ENCODE data around the gene CTNNA2. TPM values are rescaled to one million over a fixed set of nuclear protein-coding genes. Genes with fewer than 3 reads are reported as not detected.
A peak's percentile ranks its signal among the peaks of the same experiment; 100 is the strongest.

Gene CTNNA2
- total RNA-seq, 1 donor from 2014 or later = 43.5 TPM

DNA sequence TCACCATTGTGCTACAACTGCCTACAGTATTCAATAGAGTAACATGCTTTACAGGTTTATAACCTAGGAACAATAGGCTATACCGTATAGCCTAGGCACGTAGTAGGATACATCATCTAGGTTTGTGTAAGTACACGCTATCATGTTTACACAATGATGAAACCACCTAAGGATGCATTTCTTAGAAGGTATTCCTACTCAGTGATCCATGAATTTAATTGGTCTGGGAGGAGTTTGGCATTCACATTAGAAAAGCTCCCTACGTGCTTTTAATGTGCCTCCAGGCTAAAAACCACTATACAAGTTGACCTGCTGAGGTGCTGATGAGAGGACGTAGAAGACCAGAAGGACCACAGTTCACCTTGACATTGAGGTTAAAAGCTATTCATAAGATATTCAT is 946.2 kb downstream of the CTNNA2 start:
- TF ChIP-seq EZH2phosphoT487 (IDR thresholded peaks at IDR 0.05) (no peak), EZH2 (IDR thresholded peaks at IDR 0.05) (no peak)
- TF ChIP-seq, protein P1, sequence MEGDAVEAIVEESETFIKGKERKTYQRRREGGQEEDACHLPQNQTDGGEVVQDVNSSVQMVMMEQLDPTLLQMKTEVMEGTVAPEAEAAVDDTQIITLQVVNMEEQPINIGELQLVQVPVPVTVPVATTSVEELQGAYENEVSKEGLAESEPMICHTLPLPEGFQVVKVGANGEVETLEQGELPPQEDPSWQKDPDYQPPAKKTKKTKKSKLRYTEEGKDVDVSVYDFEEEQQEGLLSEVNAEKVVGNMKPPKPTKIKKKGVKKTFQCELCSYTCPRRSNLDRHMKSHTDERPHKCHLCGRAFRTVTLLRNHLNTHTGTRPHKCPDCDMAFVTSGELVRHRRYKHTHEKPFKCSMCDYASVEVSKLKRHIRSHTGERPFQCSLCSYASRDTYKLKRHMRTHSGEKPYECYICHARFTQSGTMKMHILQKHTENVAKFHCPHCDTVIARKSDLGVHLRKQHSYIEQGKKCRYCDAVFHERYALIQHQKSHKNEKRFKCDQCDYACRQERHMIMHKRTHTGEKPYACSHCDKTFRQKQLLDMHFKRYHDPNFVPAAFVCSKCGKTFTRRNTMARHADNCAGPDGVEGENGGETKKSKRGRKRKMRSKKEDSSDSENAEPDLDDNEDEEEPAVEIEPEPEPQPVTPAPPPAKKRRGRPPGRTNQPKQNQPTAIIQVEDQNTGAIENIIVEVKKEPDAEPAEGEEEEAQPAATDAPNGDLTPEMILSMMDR (IDR thresholded peaks at IDR 0.05) = no peak
- Histone ChIP-seq H3K4me1 (peaks cover 20% of the 10 kb centered on the region), H2AFZ (replicated peaks) (no peak overlapping the region), H3K79me2 (ENCODE audit: low read depth) (no peaks in the 10 kb centered on the region), H3K4me2 (no peak overlapping the region), H3K9ac (no peak overlapping the region), H3K27ac (no peak overlapping the region), H3F3A (ENCODE audit: low read depth) (no peaks in the 10 kb centered on the region), H3K4me3 (no peak overlapping the region), H4K20me1 (ENCODE audit: low read depth) (no peaks in the 10 kb centered on the region), H3K9me3 (ENCODE audit: low read depth) (no peaks in the 10 kb centered on the region), H3K27me3 (no peaks in the 10 kb centered on the region), H3K36me3 (no peaks in the 10 kb centered on the region)
- no peak for DNase-seq (ENCODE audit: low spot score)
- no peaks in the 10 kb centered on the region for H3K36me3 Mint-ChIP-seq
- peaks cover 14% of the 10 kb centered on the region for H3K4me1 Mint-ChIP-seq
- no peak overlapping the region for H3K4me3 Mint-ChIP-seq
- peaks cover 6% of the 10 kb centered on the region for H3K27me3 Mint-ChIP-seq (ENCODE audit: insufficient read depth, low read depth)
- H3K9me3 Mint-ChIP-seq = no peaks in the 10 kb centered on the region
- H3K27ac Mint-ChIP-seq = no peak overlapping the region

DNA sequence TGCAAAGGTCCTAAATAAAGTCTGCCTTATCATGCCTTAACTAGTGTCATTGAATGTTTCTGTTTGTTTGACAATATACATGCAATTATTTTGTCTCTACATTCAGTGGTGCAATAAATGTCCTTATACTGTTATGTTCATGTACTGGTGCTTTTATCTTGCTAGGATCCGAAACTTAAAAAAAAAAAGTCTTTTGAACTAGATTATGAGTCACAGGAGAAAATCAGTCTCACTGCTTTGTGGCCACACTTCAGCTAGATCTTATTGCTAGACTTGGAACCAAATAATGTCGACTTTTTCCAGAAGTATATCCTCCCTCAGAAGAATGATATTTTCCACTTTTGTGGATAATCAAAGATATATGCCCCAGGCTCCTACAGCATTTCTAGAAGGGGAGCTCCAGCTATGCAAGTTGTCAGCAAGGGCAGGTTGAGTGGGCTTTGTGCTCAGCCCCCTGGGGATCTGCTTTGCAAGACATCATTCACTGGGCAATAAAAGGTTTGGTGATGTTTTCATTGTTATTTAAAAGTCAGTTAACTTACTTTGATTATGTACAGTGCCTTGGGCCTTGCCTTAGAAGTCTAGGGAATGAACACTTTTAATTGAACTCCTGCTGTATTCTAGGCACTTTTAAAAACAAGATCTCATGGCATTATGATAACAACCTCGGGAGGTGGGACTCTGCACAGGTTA is 948.8 kb downstream of the CTNNA2 start:
- Histone ChIP-seq H3F3A (ENCODE audit: low read depth) (no peaks in the 10 kb centered on the region), H3K4me1 (peaks cover 35% of the 10 kb centered on the region), H4K20me1 (ENCODE audit: low read depth) (no peaks in the 10 kb centered on the region), H2AFZ (replicated peaks) (no peak overlapping the region), H3K27me3 (no peaks in the 10 kb centered on the region), H3K9ac (no peak overlapping the region), H3K27ac (no peak overlapping the region), H3K4me3 (no peak overlapping the region), H3K36me3 (no peaks in the 10 kb centered on the region), H3K4me2 (peak overlapping the region; percentile 1), H3K9me3 (ENCODE audit: low read depth) (no peaks in the 10 kb centered on the region), H3K79me2 (ENCODE audit: low read depth) (no peaks in the 10 kb centered on the region)
- Mint-ChIP-seq H3K4me3 (no peak overlapping the region), H3K27ac (no peak overlapping the region), H3K27me3 (ENCODE audit: insufficient read depth, low read depth) (peaks cover 3% of the 10 kb centered on the region), H3K36me3 (no peaks in the 10 kb centered on the region), H3K4me1 (peaks cover 14% of the 10 kb centered on the region), H3K9me3 (no peaks in the 10 kb centered on the region)
- TF ChIP-seq, protein P1 (IDR thresholded peaks at IDR 0.05) = no peak
- TF ChIP-seq EZH2phosphoT487 (IDR thresholded peaks at IDR 0.05) = no peak
- no peak for TF ChIP-seq EZH2 (IDR thresholded peaks at IDR 0.05)
- peak; percentile 45 for DNase-seq (ENCODE audit: low spot score)

DNA sequence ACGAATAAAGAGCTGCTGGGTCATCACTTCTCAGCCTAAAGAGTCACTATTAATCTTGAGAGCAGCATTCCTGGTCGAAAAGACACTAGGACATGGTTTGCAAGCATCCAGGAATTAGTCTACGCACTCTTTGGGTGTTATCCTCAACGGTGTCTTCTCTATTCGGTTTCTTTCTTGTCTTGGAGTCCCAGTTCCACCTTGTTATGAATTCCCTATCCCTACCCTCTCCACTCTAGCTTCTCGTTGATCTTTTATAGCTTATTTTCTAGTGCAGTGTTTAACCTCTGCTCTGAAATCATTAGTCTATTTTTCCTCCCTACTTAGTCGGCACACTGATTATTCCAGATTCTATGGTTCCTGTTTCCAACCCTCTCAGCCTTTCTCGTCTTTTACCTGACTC is 949.8 kb downstream of the CTNNA2 start:
- DNase-seq (ENCODE audit: low spot score) = no peak
- Mint-ChIP-seq H3K4me1 (peaks cover 14% of the 10 kb centered on the region), H3K36me3 (no peaks in the 10 kb centered on the region), H3K27me3 (ENCODE audit: insufficient read depth, low read depth) (peaks cover 3% of the 10 kb centered on the region), H3K27ac (no peak overlapping the region), H3K4me3 (no peak overlapping the region), H3K9me3 (no peaks in the 10 kb centered on the region)
- Histone ChIP-seq H3K36me3 (no peaks in the 10 kb centered on the region), H3K4me3 (no peak overlapping the region), H3F3A (ENCODE audit: low read depth) (no peaks in the 10 kb centered on the region), H3K4me2 (no peak overlapping the region), H3K27me3 (no peaks in the 10 kb centered on the region), H3K9me3 (ENCODE audit: low read depth) (no peaks in the 10 kb centered on the region), H3K27ac (no peak overlapping the region), H3K9ac (no peak overlapping the region), H4K20me1 (ENCODE audit: low read depth) (no peaks in the 10 kb centered on the region), H3K4me1 (peaks cover 35% of the 10 kb centered on the region), H3K79me2 (ENCODE audit: low read depth) (no peaks in the 10 kb centered on the region), H2AFZ (replicated peaks) (no peak overlapping the region)
- no peak for TF ChIP-seq EZH2phosphoT487 (IDR thresholded peaks at IDR 0.05)
- TF ChIP-seq, protein P1 (IDR thresholded peaks at IDR 0.05) = no peak
- no peak for TF ChIP-seq EZH2 (IDR thresholded peaks at IDR 0.05)

Data from neural progenitor cell (in vitro differentiated cells).